Transverse colon (tissue), 3 donors: Measurements from ENCODE around the gene ZFAND2A.
"Not testable (repeated sequence)": the region's sequence is repeated elsewhere in the genome, so short reads cannot be mapped to it uniquely, and the experiment has no call there.

Experiments used
- CTCF ChIP-seq, 5 experiments: fragments of 200-600 bp in 3 of 5; fragments of 450-650 bp in 2 of 5; sonication (generic) in 3 of 5; IDR thresholded peaks; 1 replicate in 2 of 5; 2 replicates in 3 of 5; pipeline ENCODE4 v1.5.1; 2016 to 2017; ENCODE audit warnings: antibody characterized with exemption in 5 of 5, inconsistent platforms in 3 of 5, mild to moderate bottlenecking in 2 of 5, moderate library complexity in 1 of 5
- POLR2A ChIP-seq: fragments of 450-650 bp; IDR thresholded peaks from one replicate; pipeline ENCODE4 v1.6.1; 2016; ENCODE audit warnings: antibody characterized with exemption, mild to moderate bottlenecking, moderate library complexity

- TF ChIP-seq CTCF (IDR thresholded peaks at IDR 0.05); POLR2A: not testable (repeated sequence)
These were observed 42.9 kb upstream of the ZFAND2A start for GRCh38 chr7:1202914-1203313.
